Islet precursor cell (in vitro differentiated cells): ENCODE results near the gene MAN1C1.
"Not testable (repeated sequence)": the region's sequence is repeated elsewhere in the genome, so short reads cannot be mapped to it uniquely, and the experiment has no call there.

ENCODE experiments used
- DNase-seq: peaks from one replicate; pipeline ENCODE4 v3.0.0-alpha.2; 2018

The MAN1C1 gene

DNA sequence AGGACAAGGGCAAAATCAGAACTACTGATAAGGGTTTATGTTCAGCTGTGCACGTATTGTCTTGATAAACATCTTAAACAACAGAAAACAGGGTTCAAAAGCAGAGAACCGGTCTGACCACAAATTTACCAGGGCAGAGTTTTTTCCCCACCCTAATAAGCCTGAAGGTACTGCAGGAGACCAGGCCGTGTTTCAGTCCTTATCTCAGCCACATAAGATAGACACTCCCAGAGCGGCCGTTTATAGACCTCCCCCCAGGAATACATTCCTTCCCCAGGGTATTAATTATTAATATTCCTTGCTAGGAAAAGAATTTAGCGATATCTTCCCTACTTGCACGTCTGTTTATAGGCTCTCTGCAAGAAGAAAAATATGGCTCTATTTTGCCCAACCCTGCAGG lies 19.6 kb downstream of the MAN1C1 start:
- not testable (repeated sequence) for DNase-seq

DNA sequence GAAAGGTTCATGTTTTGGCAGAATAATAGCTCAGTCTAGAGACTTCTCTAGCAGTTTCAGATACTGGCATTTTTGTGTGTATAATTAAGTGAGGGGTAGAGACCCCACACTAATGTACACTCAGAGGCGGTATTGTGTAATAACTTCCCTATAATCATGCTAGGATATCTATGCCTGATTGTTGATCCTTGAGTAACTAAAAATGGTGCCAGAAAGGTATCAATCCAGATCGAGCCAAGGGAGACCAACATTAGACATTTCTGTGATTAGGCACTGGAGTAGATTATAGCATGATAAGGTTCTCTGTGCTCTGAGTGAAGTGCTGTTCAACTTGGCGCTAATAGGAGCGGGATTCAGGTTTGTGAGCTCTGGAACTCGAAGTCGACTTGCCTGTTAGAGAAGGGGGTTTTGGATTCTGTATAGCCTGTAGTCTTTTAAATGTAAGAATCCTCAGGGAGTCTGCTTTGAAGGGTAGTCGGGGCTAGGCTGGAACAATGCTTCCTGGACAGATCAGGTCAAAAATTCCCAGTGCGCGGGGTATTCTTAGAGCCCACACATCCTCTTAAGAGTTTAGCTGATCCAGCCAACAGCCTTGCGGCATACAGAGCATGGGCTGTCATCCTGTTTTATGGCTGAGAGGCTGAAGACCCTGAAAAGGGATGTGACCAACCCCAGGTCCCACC lies 24.2 kb downstream of the MAN1C1 start:
- DNase-seq: no peak

GRCh38 chr1:25641329-25641725 lies 24.7 kb downstream of the MAN1C1 start:
- DNase-seq: no peak

- no peak for DNase-seq
These were observed 25.5 kb downstream of the MAN1C1 start for GRCh38 chr1:25641931-25642573.

DNA sequence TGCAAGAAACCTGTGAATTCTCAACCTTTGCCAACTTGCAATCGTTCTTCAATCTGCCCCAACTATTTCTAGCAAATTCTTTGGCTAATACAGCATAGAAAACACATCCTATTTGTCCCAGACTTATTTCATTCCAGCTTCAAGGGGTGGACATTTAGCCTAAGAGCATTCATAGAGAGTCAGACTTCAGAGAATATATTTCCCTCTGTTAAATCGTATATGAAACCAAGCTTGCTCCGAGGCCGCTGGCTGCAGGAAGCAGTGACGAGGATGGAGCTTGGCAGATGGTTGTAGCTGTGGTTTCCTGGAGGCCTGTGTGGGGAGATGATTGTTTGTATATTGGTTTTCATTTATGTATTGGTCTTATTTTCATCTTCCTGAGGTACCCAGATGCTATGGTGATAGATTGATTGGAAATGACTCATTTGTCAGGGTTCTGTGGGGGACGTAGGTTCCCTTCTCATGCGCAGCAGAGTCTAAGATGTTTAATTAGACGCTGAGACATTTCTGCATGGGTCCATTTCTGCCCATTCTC lies 26.1 kb downstream of the MAN1C1 start:
- DNase-seq: no peak

- DNase-seq: no peak
These were observed 27.3 kb downstream of the MAN1C1 start for GRCh38 chr1:25643929-25644328.

DNA sequence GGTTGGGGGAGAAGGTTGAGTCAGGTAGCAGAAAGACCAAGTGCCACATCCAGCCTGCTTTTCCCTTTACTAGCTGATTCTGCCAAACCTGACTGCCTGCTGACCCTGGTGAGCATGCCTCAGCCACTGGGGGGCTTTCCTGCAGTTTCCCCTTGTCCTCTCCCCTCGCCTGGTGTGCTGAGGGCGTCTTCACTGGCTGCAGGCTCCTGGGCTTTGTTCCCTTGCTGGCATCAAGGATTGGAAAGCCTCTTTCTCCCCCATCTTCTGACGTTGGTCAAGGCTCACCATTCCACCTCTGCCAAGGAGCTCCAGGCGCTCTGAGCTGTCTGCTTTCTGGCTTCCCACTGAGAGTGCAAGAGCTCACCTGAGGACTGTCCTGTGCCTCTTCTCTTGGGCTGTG lies 28.4 kb downstream of the MAN1C1 start:
- no peak for DNase-seq

- no peak for DNase-seq
These were observed 29.2 kb downstream of the MAN1C1 start for GRCh38 chr1:25645637-25646400.

- DNase-seq: no peak
These were observed 30.5 kb downstream of the MAN1C1 start for GRCh38 chr1:25647106-25647505.

DNA sequence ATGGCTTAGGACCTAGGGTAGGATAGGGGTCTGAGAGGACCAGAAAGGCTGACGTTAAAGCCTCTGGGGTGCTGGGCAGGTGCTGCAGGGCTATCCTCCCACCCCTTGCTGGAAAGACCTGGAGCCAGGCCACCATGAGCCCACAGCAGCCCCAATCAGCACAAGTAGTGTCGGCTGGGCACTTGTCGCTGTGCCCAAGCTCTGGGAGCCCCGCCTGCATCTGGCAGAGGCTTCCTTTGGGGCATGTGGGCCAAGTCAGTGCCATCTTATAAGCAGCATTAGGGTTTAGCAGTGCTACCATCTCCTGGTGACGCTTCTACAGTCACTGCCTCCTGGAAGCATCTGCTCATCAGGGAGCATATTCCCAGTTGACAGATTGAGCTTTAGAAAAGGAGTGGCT lies 31.3 kb downstream of the MAN1C1 start:
- DNase-seq: peak; percentile 41

DNA sequence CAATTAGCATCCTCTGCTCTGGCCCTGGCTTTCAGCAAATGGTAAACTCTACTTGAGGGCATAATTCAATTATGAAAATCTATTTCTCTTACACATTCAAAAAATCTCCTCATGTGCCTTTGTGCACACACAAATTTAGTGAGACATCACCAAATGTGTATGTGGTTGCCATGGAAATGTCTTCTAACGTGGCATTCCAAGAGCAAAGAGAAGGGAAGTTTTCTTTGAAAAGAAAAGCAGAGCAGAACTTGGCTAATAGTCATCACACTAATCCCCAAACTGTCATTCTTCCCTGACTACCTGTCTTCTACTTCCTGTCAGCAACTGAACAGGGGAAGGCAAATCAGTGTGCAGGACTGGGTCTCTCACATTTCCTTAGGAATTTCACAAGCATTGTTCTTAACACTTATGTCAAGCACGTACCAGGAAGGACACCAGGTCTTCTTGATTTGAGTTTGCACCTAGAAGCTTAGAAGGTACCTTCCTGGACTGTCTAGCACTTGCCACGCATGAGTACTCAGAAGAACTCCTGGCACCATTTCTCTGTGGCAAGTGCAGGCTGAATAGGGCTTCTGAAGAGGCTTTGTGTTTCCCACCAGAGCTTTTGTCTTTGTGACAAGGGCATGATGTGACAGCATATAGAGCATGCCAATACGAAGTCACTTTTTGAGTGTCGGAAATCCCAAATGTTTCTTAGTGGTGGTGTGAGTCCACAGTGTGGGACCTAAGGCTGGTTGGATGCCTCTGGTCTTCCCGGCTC lies 32.3 kb downstream of the MAN1C1 start:
- DNase-seq: no peak

- DNase-seq: no peak
These were observed 33.1 kb downstream of the MAN1C1 start for GRCh38 chr1:25649505-25650288.

GRCh38 chr1:25650289-25650576 lies 33.6 kb downstream of the MAN1C1 start:
- no peak for DNase-seq

DNA sequence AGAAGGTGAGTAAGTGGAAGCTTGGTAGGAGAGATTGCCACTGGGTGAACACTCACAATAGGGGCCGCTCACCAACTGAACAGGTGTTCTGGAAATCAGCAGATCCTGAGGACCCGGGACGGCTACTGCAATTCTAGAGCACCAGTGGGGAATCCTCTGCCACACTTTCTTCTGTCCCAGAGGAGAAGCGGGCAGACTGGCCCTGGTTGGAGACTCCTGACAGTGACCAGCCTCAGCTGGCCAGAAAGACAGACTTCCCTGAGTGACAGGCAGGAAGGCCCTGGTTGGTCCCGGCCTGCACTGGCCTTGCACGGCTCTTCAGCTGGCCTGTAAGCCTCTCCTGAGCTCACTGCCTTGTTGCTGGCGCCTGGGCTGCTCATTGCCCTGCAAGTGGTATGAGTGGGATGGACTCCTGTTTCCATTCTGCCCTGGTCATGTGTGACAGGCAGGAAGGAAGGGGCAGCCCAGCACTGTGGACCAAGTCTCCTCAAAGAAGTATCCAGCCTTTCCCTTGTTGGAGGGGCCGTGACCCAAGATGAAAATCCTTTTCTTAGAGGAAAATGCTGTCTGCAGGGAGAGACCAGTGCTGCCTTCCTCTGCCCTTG lies 34.5 kb downstream of the MAN1C1 start:
- DNase-seq: no peak

- no peak for DNase-seq
These were observed 35.5 kb downstream of the MAN1C1 start for GRCh38 chr1:25651824-25652741.

GRCh38 chr1:25653558-25653957 lies 37.0 kb downstream of the MAN1C1 start:
- no peak for DNase-seq

GRCh38 chr1:25654109-25654660 lies 37.6 kb downstream of the MAN1C1 start:
- DNase-seq: no peak

DNA sequence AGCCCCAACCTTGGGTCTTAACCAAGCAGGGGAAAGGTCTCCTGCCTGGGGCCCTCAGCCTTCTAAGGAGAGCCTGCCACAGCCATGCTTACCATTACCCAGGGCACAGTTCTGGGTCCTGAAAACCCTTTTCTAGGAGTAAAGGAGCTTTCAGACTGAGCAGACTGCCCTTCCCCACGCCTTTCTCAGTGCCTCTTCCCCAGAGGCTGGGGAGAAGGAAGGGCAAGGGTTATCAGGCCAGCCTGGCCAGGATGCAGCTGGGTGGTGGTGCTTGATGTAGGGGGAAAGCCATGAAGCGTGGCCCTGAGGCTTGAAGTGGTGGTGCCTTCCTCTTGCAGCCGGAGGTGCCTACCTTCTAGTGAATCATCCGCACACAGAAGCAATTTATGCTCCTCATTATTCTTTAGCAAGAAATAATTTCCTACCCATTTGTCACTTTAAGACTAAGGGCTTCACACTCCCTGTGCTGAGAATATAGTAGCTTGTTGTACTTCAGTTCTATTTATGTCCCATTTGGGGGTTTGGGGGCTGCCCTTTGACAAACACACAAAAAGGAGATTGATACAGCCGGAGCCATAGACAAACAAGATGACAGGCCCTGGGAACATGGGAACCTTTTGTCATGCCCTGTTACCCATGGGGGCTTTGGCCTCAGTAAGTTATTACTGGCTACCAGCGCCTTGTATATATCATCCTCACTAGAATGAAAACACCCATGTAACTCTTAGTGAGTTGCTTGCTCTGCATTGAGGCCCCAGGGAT lies 40.7 kb downstream of the MAN1C1 start:
- DNase-seq: peak; percentile 49

DNA sequence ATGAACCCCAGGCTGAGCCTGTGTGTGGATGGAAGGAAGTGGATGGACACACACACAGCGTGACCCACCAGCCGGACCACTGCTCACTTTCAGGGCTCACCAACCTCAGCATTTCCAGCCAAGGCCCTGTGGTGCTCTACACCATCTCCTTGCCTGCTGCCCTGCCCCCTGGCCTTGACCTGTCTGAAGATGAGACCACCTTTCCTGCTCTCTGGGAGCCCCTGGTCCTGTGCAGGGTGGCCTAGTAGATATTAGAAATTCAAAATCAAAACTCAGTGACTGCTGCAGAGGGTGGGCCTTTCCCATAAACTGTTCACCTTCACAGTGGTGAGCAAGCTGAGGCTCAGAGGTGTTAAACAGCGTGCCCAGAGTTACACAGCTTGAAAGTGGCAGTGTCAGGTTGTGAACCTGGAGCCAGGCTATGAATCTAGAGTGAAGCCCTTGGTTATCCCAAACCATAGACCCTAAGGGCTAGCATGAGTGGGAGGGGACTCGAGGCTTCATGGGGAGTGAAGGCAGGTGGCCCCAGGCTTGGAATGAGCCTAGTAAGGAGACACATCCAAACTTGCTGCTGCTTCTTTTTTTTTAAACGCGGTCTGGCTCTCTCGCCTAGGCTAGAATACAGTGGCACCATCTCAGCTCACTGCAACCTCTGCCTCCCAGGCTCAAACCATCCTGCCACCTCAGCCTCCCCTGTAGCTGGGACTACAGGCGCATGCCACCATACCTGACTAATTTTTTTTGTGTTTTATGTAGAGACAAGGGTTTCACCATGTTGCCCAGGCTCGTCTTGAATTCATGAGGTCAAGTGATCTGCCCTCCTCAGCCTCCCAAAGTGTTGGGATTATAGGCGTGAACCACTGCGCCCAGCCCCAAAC lies 41.5 kb downstream of the MAN1C1 start:
- no peak for DNase-seq
